Pulmonary artery endothelial cell (primary cell): ENCODE results near the gene ALK. TPM values are rescaled to one million over a fixed set of nuclear protein-coding genes. Genes with fewer than 3 reads are reported as not detected.
"Not testable (repeated sequence)": the region's sequence is repeated elsewhere in the genome, so short reads cannot be mapped to it uniquely, and the experiment has no call there.

Experiments
- DNase-seq: peaks from one replicate; pipeline ENCODE4 v3.0.0-alpha.2; 2011; ENCODE audit warnings: low read depth, low spot score
- total RNA-seq: library from RNA; depleted of rRNA; stranded (reverse); fragments of >200 nt; gene quantifications from 2 replicates; pipeline ENCODE4 v1.2.3, GENCODE V29; 2014

The ALK gene
- total RNA-seq, 1 donor from 2014 or later = not detected

DNA sequence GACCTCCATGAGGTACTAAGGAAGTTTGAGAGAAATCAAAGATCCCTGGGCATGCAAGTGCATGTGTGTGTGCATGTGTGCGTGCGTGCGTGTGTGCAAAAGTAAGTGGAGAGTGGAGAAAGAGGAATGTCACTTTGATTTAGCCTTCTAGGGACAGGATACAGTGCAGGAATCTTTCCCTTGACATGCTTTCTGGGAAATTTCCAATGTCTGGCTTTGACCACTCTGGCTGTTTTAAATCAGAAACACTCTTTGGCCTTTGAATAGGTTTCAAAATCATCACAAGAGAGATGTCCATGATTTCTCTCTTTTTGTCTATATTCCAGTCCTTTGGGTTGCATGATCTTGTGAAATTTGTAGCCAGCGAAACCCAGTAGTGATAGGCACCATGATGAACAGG lies 162.0 kb downstream of the ALK start:
- DNase-seq = no peak

DNA sequence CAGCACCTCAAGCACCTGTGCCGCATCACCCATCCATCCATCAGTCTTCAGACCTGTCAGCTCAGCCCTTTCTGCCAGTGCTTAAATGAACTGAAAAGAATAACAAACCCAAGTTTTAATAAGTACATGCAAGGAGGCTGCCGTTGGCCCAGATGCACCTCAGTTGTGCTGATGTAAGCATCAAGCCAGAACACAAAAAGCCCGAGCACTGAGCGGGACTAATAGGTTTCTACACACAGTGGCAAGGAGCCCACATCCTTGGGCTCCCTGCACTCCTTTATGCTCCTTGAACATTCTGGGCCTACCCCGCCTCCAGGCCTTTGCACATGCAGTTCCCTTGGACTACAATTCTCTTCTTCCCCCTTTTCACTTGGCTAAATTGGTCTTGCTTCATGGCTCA lies 165.6 kb downstream of the ALK start:
- no peak for DNase-seq

DNA sequence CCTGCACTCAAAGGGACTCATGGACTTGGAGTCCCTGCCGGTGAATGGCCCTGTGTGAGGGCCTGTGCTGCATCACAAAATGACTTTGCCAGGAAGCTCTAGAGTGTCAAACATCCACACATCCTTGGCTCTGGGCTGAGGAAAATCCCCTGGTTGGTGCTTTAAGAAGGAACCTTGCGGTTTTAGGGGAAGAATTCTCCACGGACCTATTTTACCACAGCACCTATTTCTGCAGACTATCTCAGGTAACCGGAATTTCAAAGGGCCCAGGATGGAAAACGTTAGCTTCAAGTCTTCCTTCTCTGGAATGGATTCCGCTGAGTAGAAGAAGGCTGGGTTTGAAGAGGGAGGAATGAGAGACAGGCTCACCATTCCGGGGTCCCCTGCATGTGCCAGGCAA lies 166.2 kb downstream of the ALK start:
- no peak for DNase-seq

DNA sequence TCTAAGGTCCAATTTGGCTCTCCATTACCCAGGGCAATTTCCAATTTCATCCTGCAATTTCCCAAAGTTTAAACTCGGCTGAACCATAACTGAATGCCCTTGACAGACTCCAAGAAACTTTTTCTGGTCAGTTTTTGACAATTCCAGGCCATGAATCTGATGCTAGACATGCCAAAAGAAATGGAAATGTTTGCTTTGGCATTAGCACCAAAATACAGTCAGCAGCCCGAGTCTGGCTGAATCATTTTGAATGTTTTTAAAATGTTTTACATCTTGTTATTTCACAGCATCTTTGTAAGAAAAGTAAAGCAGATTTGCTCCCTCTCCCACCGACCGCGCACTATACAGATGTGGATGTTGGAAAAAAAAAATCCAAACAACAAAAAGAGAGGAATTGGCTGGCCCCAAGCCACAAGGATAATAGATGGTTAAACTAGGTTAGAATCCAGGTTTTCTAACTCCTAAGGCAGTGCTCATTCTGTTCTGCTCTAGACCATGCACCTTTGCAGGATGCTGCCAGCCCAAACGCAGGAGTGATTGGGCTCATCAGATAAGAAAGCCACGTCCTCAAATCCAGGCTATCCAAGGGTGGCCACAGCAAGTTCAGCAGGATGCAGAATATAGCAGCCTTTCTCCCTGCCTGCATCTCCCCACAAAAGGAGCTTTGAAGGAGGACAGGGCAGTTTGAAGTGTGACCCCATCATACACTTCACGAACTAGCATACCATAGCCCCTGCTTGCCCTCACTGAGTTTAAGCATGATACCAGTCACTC lies 167.5 kb downstream of the ALK start:
- DNase-seq = no peak

GRCh38 chr2:29751390-29751789 lies 170.0 kb downstream of the ALK start:
- no peak for DNase-seq

DNA sequence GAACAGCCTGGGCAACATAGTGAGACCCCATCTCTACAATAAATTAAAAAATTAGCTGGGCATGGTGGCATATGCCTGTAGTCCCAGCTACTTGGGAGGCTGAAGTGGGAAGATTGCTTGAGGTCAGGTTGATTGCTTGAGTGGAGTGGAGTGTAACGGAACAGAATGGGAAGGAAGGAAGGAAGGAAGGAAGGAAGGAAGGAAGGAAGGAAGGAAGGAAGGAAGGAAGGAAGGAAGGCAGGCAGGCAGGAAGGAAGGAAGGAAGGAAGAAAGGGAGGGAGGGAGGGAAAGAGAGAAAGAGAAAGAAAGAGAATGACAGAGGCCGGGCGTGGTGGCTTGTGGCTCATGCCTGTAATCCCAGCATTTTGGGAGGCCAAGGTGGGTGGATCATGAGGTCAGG lies 170.9 kb downstream of the ALK start:
- not testable (repeated sequence) for DNase-seq

- DNase-seq = no peak
Measured at GRCh38 chr2:29749843-29750242, 171.5 kb downstream of the ALK start.

- DNase-seq = no peak
Measured at GRCh38 chr2:29749041-29749440, 172.3 kb downstream of the ALK start.

DNA sequence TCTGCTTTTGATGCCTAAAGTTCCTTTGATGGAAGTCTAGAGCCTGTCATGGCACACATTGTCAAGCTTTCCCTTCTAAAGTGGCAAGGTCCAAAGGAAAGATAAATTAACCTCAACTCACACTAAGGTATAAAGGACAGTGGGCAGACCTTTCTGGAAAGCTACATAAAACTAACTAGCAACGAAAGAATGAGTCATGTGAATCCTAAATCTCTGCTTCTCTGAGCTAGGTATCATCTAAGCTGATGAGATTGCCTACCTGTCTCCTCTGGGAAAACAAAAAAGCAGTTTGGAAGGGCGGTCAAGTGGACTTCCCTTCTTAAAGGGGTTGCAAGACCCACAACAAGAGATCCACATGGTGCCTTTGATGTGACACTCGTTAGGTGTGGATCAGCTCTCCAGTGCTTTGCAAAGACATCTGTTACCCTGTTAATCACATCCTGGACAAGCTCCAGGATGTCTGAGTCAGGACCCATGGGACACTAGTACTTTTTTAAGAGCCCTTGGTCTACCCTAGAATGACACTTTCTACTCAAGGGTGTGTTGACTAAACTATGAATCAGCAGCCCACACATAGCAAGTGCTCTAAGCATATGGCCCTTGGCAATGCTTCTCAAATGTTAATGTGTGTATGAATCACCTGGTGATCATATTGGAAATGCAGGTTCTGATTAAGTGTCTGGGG lies 173.5 kb downstream of the ALK start:
- no peak for DNase-seq

DNA sequence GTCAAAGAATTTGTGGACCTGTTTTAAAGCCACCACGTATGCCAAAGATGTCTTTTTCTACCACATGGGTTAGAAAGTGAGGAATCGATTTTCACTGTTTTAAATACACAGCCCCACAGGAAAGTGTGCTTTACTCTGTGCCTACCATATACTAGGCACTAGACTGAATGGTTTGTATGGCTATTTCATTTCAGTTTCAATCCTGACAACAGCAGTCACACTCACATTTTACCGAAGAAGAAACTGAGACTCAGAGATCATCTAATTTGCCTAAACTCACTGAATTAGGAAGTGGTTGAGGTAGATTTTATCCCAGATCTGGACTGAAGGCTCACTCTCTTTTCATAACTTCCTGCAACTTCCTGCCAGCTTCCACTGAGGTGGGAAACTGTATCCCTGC lies 176.4 kb downstream of the ALK start:
- DNase-seq = no peak

GRCh38 chr2:29743516-29743915 lies 177.9 kb downstream of the ALK start:
- no peak for DNase-seq

GRCh38 chr2:29742656-29743055 lies 178.7 kb downstream of the ALK start:
- DNase-seq = no peak

GRCh38 chr2:29741132-29741531 lies 180.3 kb downstream of the ALK start:
- DNase-seq = no peak

DNA sequence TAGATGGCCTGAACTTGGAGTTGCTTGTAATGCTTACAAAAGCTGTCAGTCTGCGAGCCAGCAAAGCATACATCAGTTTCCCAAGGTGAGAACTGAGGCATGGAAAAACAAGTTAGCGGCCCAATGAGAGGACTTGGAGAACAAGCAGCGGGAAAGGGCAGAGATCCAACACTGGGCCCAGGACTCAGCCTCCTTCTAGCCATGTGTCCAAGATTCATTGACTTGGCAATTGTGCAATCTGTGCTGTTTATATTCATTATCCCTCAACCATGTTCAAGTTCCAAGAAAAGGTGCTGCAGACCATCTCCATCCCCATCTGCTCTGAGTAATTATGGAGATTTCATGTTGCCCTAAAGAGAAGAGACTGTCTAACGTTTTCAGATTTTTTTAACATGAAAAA lies 187.4 kb downstream of the ALK start:
- no peak for DNase-seq

DNA sequence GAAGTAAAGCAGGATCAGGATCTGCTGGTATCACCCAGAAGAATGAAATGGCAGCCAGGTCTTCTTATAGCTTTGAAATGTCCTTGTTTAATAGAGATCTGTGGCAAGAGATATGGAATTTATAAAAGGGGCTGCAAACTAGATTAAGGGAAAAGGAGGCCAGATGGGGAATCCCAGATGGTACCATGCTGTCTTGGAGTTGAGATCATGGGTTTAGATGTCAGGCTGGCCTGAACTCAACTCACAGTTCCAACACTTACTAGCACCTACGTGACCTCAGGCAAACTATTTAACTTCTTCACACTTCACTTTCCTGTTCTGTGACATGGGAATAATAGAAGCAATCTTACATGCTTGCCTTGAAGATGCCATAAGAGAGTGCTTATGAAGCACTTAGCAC lies 188.2 kb downstream of the ALK start:
- DNase-seq = no peak

- no peak for DNase-seq
Measured at GRCh38 chr2:29731948-29732347, 189.4 kb downstream of the ALK start.

GRCh38 chr2:29729932-29730331 lies 191.5 kb downstream of the ALK start:
- DNase-seq = no peak

DNA sequence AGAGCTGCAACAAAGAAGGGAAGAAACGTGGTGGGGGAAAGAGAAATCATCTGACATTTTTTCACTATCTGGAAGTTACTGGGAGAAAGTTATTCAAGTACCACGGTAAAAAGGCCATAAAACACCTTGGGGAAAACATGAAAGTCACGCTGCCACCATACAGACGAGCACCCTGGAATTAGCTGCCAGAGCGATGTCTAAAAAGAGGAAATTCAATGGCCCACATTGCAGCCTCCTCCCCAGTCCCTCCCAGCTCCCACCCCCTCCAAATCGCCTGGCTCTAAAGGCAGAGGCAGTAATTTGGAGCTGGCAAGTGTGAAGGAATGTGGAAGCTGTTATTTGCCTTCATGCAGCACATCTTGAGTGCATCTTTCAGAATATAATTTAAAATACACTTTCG lies 192.0 kb downstream of the ALK start:
- DNase-seq = no peak

DNA sequence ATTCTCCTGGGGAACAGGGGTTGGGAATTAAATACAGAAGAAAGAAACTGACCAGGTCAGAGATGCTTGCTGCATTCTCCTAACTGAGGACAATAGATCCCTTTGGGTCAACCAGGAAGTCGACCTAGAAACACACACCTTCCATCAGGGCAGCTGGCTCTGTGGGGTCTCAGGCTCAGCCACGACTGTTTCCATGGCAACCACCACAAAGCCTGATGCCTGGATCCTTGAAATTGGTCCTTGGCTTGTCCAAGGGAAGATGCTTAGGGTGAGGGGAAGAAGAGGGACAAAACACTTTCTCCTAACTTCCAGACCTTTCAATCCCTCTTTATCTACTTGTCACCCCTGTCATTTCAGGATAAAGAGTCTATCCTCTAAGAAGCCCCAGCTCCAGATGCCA lies 194.4 kb downstream of the ALK start:
- DNase-seq = no peak

DNA sequence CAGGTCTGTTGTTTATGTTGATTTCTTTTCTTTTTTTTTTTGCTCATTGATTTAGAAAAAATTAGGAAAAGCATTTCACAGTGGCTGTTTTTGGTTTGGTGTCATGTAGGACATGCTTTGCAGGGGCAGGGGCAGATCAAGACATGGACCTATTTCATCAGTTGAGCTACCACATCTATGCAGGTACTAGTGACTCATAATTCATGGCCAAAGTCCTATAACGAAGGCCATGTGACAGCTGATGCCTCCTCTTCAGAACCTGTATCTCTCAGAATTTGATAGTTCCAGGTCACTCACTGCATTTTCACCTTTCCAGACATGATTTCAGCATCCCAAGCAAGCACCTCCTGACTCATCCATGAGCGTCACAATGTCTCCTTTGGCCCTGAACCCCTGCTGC lies 195.8 kb downstream of the ALK start:
- DNase-seq = no peak

- no peak for DNase-seq
Measured at GRCh38 chr2:29724282-29724681, 197.1 kb downstream of the ALK start.

GRCh38 chr2:29723255-29724001 lies 198.0 kb downstream of the ALK start:
- DNase-seq = no peak

DNA sequence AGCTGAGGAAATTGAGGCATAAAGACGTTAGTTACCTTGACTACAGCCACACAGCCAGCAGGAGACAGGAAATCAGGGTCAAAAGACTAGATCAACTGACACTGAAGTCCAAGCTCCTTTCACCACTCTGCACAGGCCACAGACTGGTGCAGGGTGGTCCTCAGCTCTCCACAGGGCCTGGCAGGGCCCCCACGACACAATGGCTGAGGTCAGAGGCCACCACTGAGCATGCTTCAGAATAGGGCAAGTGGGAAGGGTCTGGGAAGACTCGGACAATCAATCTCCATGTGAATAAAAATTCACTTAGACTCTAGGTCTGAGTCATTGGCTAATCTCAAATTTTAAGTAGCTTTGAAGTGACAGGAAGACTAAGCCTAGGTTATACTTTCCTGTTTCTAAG lies 201.7 kb downstream of the ALK start:
- DNase-seq = no peak
